HepG2 (cell line): ENCODE data around the gene ANKRD27. TPM values are rescaled to one million over a fixed set of nuclear protein-coding genes. Genes with fewer than 3 reads are reported as not detected.

Experiments
- ATAC-seq: fragments of 200-7000 bp; cut with Tn5 transposase; 3 replicates; pipeline ENCODE4 v1.9.1; 2020; ENCODE audit warnings: mild to moderate bottlenecking, moderate library complexity
- BruUV-seq: library from RNA; stranded (reverse); fragments of 400-500 nt; replicated peaks from 2 replicates; lab custom pipeline; 2021; lab: Mats Ljungman, UMichigan
- CTCF ChIA-PET: fragments of 300-600 bp; formaldehyde crosslinking; extraction: SDS; loops from one replicate; lab custom pipeline; 2021; ENCODE audit warnings: low total read pairs, inconsistent platforms, low intra/inter-chr PET ratio; lab: Yijun Ruan, JAX
- POLR2A ChIA-PET: fragments of 350-600 bp; sonication (Branson Sonifier 250); formaldehyde crosslinking; loops from one replicate; lab custom pipeline; 2020; ENCODE audit warnings: antibody characterized with exemption, inconsistent platforms; lab: Yijun Ruan, JAX
- DNase-seq: peaks from one replicate; pipeline ENCODE4 v3.0.0-alpha.2; 2015; ENCODE audit warnings: low spot score
- FAIRE-seq: peaks from 3 replicates; lab custom pipeline; 2011; peaks lifted over from hg19 to GRCh38; lab: Jason Lieb, UNC
- H2AFZ ChIP-seq: one replicate; pipeline ENCODE4 v1.6.1; 2011; ENCODE audit warnings: low read length, inconsistent platforms
- H3K27ac ChIP-seq: fragments of 300-600 bp; 3 replicates; pipeline ENCODE4 v1.8.0; 2011; ENCODE audit warnings: mixed run types, mild to moderate bottlenecking, mixed read lengths, low read length, inconsistent platforms; ENCODE audit not compliant: insufficient read depth; ENCODE audit errors: extremely low read length
- H3K27me3 ChIP-seq, 2 experiments: fragments of 200-600 bp in 1 of 2; 2 replicates in 1 of 2; 3 replicates in 1 of 2; pipeline versions ENCODE4 v1.6.0 to v1.8.0; 2011; ENCODE audit warnings: low read length in 2 of 2, mild to moderate bottlenecking in 2 of 2, moderate library complexity in 2 of 2, inconsistent platforms in 1 of 2; ENCODE audit not compliant: insufficient read depth in 2 of 2, control insufficient read depth in 1 of 2
- H3K36me3 ChIP-seq, 2 experiments: fragments of 200-600 bp in 1 of 2; replicated peaks in 1 of 2; 2 replicates in 1 of 2; 3 replicates in 1 of 2; pipeline versions ENCODE4 v1.5.1 to v1.8.0; 2011; ENCODE audit warnings: low read length in 2 of 2, inconsistent platforms in 1 of 2; ENCODE audit not compliant: insufficient read depth in 2 of 2, control insufficient read depth in 1 of 2
- H3K4me1 ChIP-seq: 2 replicates; pipeline ENCODE4 v1.5.1; 2012; ENCODE audit warnings: low read length, inconsistent platforms; ENCODE audit not compliant: insufficient read depth
- H3K4me2 ChIP-seq: 2 replicates; pipeline ENCODE4 v1.6.0; 2011; ENCODE audit warnings: low read depth, low read length, inconsistent platforms
- H3K4me3 ChIP-seq, 3 experiments: fragments of 200-600 bp in 1 of 3; sonication (generic), shearing (Covaris generic) in 1 of 3; replicated peaks in 1 of 3; 2 replicates each; pipeline ENCODE4 v1.5.1; 2011 to 2016; ENCODE audit warnings: low read length in 3 of 3, inconsistent platforms in 2 of 3, low read depth in 2 of 3, mild to moderate bottlenecking in 2 of 3, control low read depth in 1 of 3, mixed read lengths in 1 of 3; ENCODE audit not compliant: insufficient read depth in 1 of 3
- H3K79me2 ChIP-seq: one replicate; pipeline ENCODE4 v1.6.1; 2011; ENCODE audit warnings: low read length, inconsistent platforms; ENCODE audit not compliant: insufficient read depth
- H3K9ac ChIP-seq: 2 replicates; pipeline ENCODE4 v1.6.0; 2011; ENCODE audit warnings: mild to moderate bottlenecking, low read depth, low read length, inconsistent platforms; ENCODE audit not compliant: insufficient read depth
- H3K9me3 ChIP-seq: 2 replicates; pipeline ENCODE4 v1.5.1; 2012; ENCODE audit warnings: mild to moderate bottlenecking, low read length
- H4K20me1 ChIP-seq: 2 replicates; pipeline ENCODE4 v1.6.0; 2011; ENCODE audit warnings: inconsistent platforms, mild to moderate bottlenecking, low read length, moderate library complexity; ENCODE audit not compliant: insufficient read depth
- ARID2 ChIP-seq: sonication (generic); formaldehyde crosslinking; IDR thresholded peaks from 2 replicates; pipeline ENCODE4 v1.8.1; 2022; ENCODE audit warnings: mild to moderate bottlenecking, missing genetic modification reagents, borderline replicate concordance
- CHD2 ChIP-seq: IDR thresholded peaks from 2 replicates; pipeline ENCODE4 v1.6.1; 2011; ENCODE audit warnings: low read depth, low read length, improper control_type of control experiment
- CHD4 ChIP-seq: fragments of 200-600 bp; sonication (generic); IDR thresholded peaks from 2 replicates; pipeline ENCODE4 v1.7.0; 2017; ENCODE audit warnings: mild to moderate bottlenecking, low read length, borderline replicate concordance
- DMAP1 ChIP-seq: IDR thresholded peaks from 2 replicates; pipeline ENCODE4 v1.6.1; 2016
- GRHL1 ChIP-seq: sonication (generic); formaldehyde crosslinking; conservative IDR thresholded peaks from 2 replicates; pipeline ENCODE4 v1.8.0; 2022; ENCODE audit warnings: missing genetic modification reagents
- HDAC6 ChIP-seq: fragments of 200-600 bp; sonication (generic); IDR thresholded peaks from 2 replicates; pipeline ENCODE4 v1.7.0; 2017; ENCODE audit warnings: mild to moderate bottlenecking, antibody characterized with exemption, low read length, low read depth
- PHB2 ChIP-seq: fragments of 450-650 bp; IDR thresholded peaks from 2 replicates; pipeline ENCODE4 v1.6.1; 2018; ENCODE audit not compliant: partially characterized antibody
- SALL2 ChIP-seq: sonication (generic); formaldehyde crosslinking; IDR thresholded peaks from 2 replicates; pipeline ENCODE4 v1.8.1; 2023; ENCODE audit warnings: mild to moderate bottlenecking, missing genetic modification reagents, inconsistent platforms
- TIGD3 ChIP-seq: sonication (generic); formaldehyde crosslinking; IDR thresholded peaks from 2 replicates; pipeline ENCODE4 v1.5.1; 2020; ENCODE audit warnings: mild to moderate bottlenecking, missing genetic modification reagents, borderline replicate concordance
- ZNF20 ChIP-seq: sonication (generic); formaldehyde crosslinking; IDR thresholded peaks from 2 replicates; pipeline ENCODE4 v1.4.0; 2020; ENCODE audit warnings: mild to moderate bottlenecking, moderate library complexity, missing genetic modification reagents
- ZNF280D ChIP-seq: sonication (generic); formaldehyde crosslinking; IDR thresholded peaks from 2 replicates; pipeline ENCODE4 v1.5.1; 2020; ENCODE audit warnings: mild to moderate bottlenecking, missing genetic modification reagents
- ZNF607 ChIP-seq: sonication (generic); formaldehyde crosslinking; IDR thresholded peaks from 2 replicates; pipeline ENCODE4 v1.5.1; 2020; ENCODE audit warnings: missing genetic modification reagents, mild to moderate bottlenecking, borderline replicate concordance
- ZNF644 ChIP-seq: IDR thresholded peaks from 2 replicates; pipeline ENCODE4 v1.6.1; 2016; ENCODE audit warnings: low read depth
- ZNF660 ChIP-seq: sonication (generic); formaldehyde crosslinking; IDR thresholded peaks from 2 replicates; pipeline ENCODE4 v1.5.1; 2020; ENCODE audit warnings: mild to moderate bottlenecking, low read depth, missing genetic modification reagents, borderline replicate concordance
- whole genome bisulfite sequencing: methylation state at CpG from one replicate; pipeline ENCODE4 v1.1.6; 2017; ENCODE audit warnings: low lambda C conversion rate; 5-methylcytosine and 5-hydroxymethylcytosine counted together
- in situ Hi-C: cut with HindIII; loops from 2 replicates; pipeline ENCODE4 v1.10.0; 2017; ENCODE audit warnings: low pct_unique_long_range_greater_than_20kb; ENCODE audit not compliant: extremely low pct_ligation_motif_present
- intact Hi-C: fragments of 100-400 bp; cut with micrococcal nuclease; formaldehyde crosslinking; loops from one replicate; pipeline ENCODE4 v1.10.0; 2022; ENCODE audit not compliant: unreplicated experiment
- polyA plus RNA-seq, 8 experiments: library from polyadenylated mRNA; depleted of rRNA in 3 of 8; stranded (reverse) in 7 of 8; unstranded in 1 of 8; fragments of >200 nt; fragmentation: Illumina TruSeq in 4 of 8; extraction: Trizol in 4 of 8; gene quantifications; 2 replicates each; pipeline versions ENCODE4 v1.2.1 to v1.2.3, GENCODE V29; 2011 to 2016; ENCODE audit warnings: low read depth in 4 of 8, missing spikeins in 1 of 8, mixed read lengths in 1 of 8; ENCODE audit not compliant: insufficient read depth in 1 of 8
- total RNA-seq, 5 experiments: library from RNA; depleted of rRNA; stranded (reverse); fragments of >200 nt; fragmentation: Illumina TruSeq; extraction: Trizol; gene quantifications; 2 replicates each; pipeline ENCODE4 v1.2.3, GENCODE V29; 2016; ENCODE audit warnings: low read depth in 1 of 5

ANKRD27 gene
- total and polyA plus RNA-seq, 2 of the 13 experiments (the other 11 are each of a cell fraction or from before 2014, with no cell fraction given), result 22.2 to 23.7 TPM

GRCh38 chr19:32649751-32650150, 25.2 kb downstream of the ANKRD27 start:
- H3K4me1 ChIP-seq, result no peaks in the 10 kb centered on the region
- BruUV-seq, result no TSS peak
- TF ChIP-seq ZNF280D (CRISPR knock-in tag), result no peak
- TF ChIP-seq TIGD3, result no peak
- no peak for TF ChIP-seq ZNF644
- no peak for TF ChIP-seq CHD2
- no peak for TF ChIP-seq GRHL1 (CRISPR knock-in tag)
- TF ChIP-seq ZNF660 (CRISPR knock-in tag), result no peak
- TF ChIP-seq PHB2, result no peak
- TF ChIP-seq ZNF607 (CRISPR knock-in tag), result no peak
- TF ChIP-seq CHD4, result no peak
- TF ChIP-seq DMAP1 (CRISPR knock-in tag), result no peak
- TF ChIP-seq SALL2, result no peak
- TF ChIP-seq ZNF20 (CRISPR knock-in tag), result no peak
- no peak for TF ChIP-seq HDAC6
- TF ChIP-seq ARID2 (CRISPR knock-in tag), result no peak

More at GRCh38 chr19:32649751-32650150, 25.2 kb downstream of the ANKRD27 start:
- Histone ChIP-seq H3K4me3 (no peak overlapping the region), H4K20me1 (no peaks in the 10 kb centered on the region), H3K4me2 (no peak overlapping the region), H3K36me3 (peaks cover 17 to 32% of the 10 kb centered on the region in 2 experiments; a peak in 4 of 5 replicates), H2AFZ (no peak overlapping the region), H3K27ac (no peak overlapping the region), H3K27me3 (no peaks in the 10 kb centered on the region), H3K79me2 (no peaks in the 10 kb centered on the region), H3K9ac (no peak overlapping the region), H3K9me3 (no peaks in the 10 kb centered on the region)
- WGBS, result 97% methylated on average over 6 of the region's 11 CpGs
- ChIA-PET POLR2A (no interaction called here), CTCF (no interaction called here)
- ATAC-seq, result no peak
- DNase-seq, result no peak
- in situ Hi-C loops, result no loop called here
- intact Hi-C loops, result no loop called here
- FAIRE-seq, result no peak
